Activated CD4-positive, alpha-beta memory T cell treated with anti-CD3 and anti-CD28 coated beads for 36 hours (primary cell): ENCODE measurements around the gene CCNF. TPM values are rescaled to one million over a fixed set of nuclear protein-coding genes. Genes with fewer than 3 reads are reported as not detected.

Source experiments
- CTCF ChIA-PET: fragments of 350-600 bp; sonication (Branson Sonifier 250); formaldehyde crosslinking; loops from one replicate; lab custom pipeline; 2021; ENCODE audit warnings: antibody characterized with exemption, inconsistent platforms; lab: Charles Lee
- POLR2A ChIA-PET: fragments of 350-600 bp; sonication (Branson Sonifier 250); formaldehyde crosslinking; loops from one replicate; lab custom pipeline; 2021; ENCODE audit warnings: antibody characterized with exemption; lab: Charles Lee
- DNase-seq: peaks from one replicate; pipeline ENCODE4 v3.0.0-alpha.2; 2020
- H3K27ac Mint-ChIP-seq: one replicate; pipeline ENCODE4 v1.8.0; 2021; ENCODE audit warnings: mixed read lengths
- H3K27me3 Mint-ChIP-seq: one replicate; pipeline ENCODE4 v1.8.0; 2021; ENCODE audit warnings: mixed read lengths
- H3K36me3 Mint-ChIP-seq: one replicate; pipeline ENCODE4 v1.8.0; 2021; ENCODE audit warnings: mixed read lengths
- H3K4me1 Mint-ChIP-seq: one replicate; pipeline ENCODE4 v1.8.0; 2021; ENCODE audit warnings: low read depth, mixed read lengths
- H3K4me3 Mint-ChIP-seq: one replicate; pipeline ENCODE4 v1.8.0; 2021; ENCODE audit warnings: mild to moderate bottlenecking, mixed read lengths
- H3K9me3 Mint-ChIP-seq: one replicate; pipeline ENCODE4 v1.8.0; 2021; ENCODE audit warnings: mixed read lengths
- intact Hi-C: fragments of 100-400 bp; cut with micrococcal nuclease; formaldehyde crosslinking; loops from one replicate; pipeline ENCODE4 v1.15.1; 2023
- microRNA-seq: library from miRNA; unstranded; fragments of <30 nt; microRNA quantifications from one replicate; pipeline ENCODE4 v1.2.0, GENCODE V29; 2022; ENCODE audit warnings: borderline number of aligned reads, borderline microRNAs expressed, borderline replicate concordance
- total RNA-seq, 2 experiments: library from RNA; stranded (reverse); gene quantifications; one replicate each; pipeline ENCODE4 v1.2.3, GENCODE V29; 2021

CCNF gene
- total RNA-seq, 2 experiments from 2014 or later, result 53.5 to 54.7 TPM

DNA sequence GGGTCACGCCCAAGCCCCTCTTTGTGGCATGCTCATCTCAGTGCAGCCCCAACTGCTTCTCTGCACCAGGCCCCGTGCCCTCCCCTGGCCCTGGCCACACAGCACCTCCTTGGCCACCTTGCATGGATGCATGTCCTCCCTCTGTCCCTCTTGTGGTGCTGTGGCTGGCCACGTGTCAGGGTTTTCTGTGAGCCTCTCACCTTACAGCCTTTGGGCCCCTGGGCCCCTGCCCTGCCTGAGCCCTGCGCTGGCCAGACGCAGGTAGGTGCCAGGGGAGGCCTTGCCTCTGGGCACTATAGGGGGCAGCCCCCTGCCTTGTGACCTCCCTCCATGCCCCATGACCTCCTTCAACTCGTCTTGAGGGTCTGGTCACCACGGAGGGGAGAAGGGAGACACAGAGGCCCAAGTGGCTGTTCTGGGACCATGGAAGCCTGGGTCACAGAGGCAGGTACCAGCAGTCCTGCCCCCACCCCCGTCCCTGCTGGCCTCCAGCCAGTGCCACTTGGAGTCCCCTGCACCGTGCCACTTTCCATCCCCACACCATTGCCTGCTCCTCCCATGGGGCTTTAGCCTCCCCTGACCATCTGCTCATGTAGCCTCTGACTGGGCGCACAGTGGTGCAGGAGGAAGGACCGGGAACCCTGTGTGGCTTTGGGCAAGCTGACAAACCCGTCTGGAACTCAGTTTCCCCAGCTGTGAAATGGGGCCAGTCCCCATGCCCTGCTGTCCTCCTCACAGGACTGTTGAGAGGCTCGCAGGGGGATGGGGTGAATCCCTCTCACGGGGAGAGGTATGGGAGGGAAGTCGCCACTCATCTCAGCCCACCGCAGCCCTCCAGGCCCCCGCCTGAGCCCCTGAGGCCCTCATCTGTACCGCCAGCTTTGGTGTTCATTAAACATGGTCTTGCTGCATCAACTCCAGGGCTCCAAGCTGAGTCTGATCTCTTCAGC lies 73.0 kb downstream of the CCNF start:
- H3K9me3 Mint-ChIP-seq, result no peaks in the 10 kb centered on the region
- no peaks in the 10 kb centered on the region for H3K4me1 Mint-ChIP-seq
- ChIA-PET POLR2A (interaction anchor here (1.1 kb wide), 1 partner anchor 32 kb away, joined by 3 read pairs; no protein-coding TSS in a partner anchor), CTCF (interaction anchor here (0.7 to 2.9 kb wide), 18 partner anchors 10 to 308 kb away, joined by 3 to 21 read pairs (median 5); partner anchors contain the start of genes ATP6V0C, CCNF, CEMP1 and E4F1)
- H3K27ac Mint-ChIP-seq, result no peak overlapping the region
- H3K27me3 Mint-ChIP-seq, result no peaks in the 10 kb centered on the region
- DNase-seq, result no peak
- intact Hi-C loops, result loop anchor here (2.0 to 10.0 kb wide), 2 partner anchors 161 to 307 kb away; partner anchors contain the start of genes ABCA3 and CASKIN1
- no peaks in the 10 kb centered on the region for H3K36me3 Mint-ChIP-seq
- no peak overlapping the region for H3K4me3 Mint-ChIP-seq

DNA sequence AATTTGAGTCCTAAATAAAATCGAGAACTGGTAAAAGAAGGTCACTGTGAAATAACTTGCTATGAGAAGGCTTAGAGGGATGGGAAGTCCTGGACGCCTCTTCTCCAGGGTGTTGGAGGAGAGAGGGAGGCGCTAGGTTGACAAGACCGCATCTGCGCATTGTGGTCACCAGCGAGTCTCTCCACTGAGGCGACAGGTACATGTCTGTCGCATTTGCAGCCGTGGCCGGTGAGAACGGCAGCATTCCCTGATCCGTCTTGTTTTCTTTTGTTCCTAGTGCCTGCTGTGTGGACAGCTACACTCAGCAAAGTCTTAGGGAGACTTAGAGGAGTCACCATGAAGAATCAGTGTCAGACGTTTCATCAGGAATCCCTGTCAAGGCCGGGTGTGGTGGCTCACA lies 76.4 kb downstream of the CCNF start:
- intact Hi-C loops, result loop anchor here (10.0 kb wide), 1 partner anchor 311 kb away; the partner anchor contains the start of gene CASKIN1
- Mint-ChIP-seq H3K9me3 (no peaks in the 10 kb centered on the region), H3K4me1 (no peaks in the 10 kb centered on the region), H3K36me3 (no peaks in the 10 kb centered on the region), H3K27me3 (no peaks in the 10 kb centered on the region), H3K27ac (no peak overlapping the region), H3K4me3 (no peak overlapping the region)
- ChIA-PET POLR2A (no interaction called here), CTCF (no interaction called here)
- no peak for DNase-seq

DNA sequence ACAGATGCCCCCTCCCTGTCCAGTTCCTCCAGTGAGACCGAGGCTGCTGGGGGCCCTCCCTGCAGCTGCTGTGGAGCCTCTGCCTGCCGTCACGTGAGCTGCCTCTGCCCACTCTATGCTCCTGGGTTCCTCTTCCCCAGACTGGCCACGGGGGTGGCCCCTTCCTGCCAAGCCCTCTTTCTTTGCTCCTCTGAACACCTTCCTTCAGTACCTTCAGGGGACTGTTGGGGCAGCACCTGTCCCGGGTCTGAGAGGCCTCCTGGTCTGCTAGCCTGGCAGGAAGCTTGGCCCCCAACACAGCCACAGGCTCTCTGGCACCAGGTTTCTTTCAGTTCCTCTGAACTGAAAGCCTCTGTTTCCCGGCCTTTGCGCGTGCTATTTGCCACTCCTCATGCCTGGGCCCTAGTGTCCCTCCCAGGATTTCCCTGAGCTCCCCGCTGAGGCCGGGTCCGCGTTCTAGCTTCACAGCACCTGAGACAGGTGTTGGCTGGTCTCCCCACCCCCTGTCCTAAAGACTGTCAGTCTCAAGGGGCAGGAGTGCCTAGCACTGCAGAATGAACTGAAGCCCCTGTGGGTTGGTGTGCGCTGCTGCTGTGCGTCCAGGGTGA lies 77.9 kb downstream of the CCNF start:
- H3K27me3 Mint-ChIP-seq, result no peaks in the 10 kb centered on the region

DNA sequence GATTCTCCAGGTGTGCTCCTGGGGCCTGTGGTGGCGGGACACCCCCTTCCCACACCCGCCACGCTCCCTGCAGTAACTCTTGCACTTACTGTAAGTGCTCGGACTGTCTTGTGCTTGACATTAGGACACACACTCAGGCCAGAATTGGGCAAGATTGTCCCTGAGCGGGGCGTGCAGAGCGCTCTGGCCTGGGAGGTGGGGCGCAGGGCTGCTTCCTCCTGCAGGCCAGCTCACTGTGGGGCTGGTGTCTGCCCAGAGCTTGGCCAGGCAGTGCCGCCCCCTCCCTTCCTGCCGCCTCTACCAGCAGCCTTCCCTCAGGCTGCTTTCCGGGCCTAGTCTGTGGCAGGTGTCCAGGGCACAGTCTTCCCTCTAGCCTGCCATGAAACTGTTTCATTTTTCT lies 78.4 kb downstream of the CCNF start:
- H3K36me3 Mint-ChIP-seq, result no peaks in the 10 kb centered on the region
- ChIA-PET CTCF (no interaction called here), POLR2A (no interaction called here)
- H3K27ac Mint-ChIP-seq, result no peak overlapping the region
- intact Hi-C loops, result loop anchor here (10.0 kb wide), 1 partner anchor 313 kb away; the partner anchor contains the start of gene CASKIN1
- H3K4me3 Mint-ChIP-seq, result no peak overlapping the region
- H3K9me3 Mint-ChIP-seq, result no peaks in the 10 kb centered on the region
- H3K27me3 Mint-ChIP-seq, result no peaks in the 10 kb centered on the region
- DNase-seq, result no peak
- no peaks in the 10 kb centered on the region for H3K4me1 Mint-ChIP-seq

More for the DNA sequence above, 77.9 kb downstream of the CCNF start:
- Mint-ChIP-seq H3K9me3 (no peaks in the 10 kb centered on the region), H3K4me3 (no peak overlapping the region), H3K36me3 (no peaks in the 10 kb centered on the region), H3K27ac (no peak overlapping the region), H3K4me1 (no peaks in the 10 kb centered on the region)
- intact Hi-C loops, result loop anchor here (10.0 kb wide), 1 partner anchor 312 kb away; the partner anchor contains the start of gene CASKIN1
- POLR2A ChIA-PET, result no interaction called here
- DNase-seq, result no peak
- CTCF ChIA-PET, result no interaction called here

Small RNA genes within 50 kb of the gene (microRNA-seq; reads per million reads assigned to microRNA genes)
- gene MIR6767 (not detected), gene MIR6768 (1.6 reads per million)

Other genes starting within 250 kb of the CCNF start
- under 1 TPM; 0.36 to 0.83 TPM for gene CASKIN1, start 232.8 kb upstream of the CCNF start, total RNA-seq
- 10 to 100 TPM; 49.7 to 50.4 TPM for gene MLST8, start 224.0 kb upstream of the CCNF start, total RNA-seq
- gene BRICD5, start 218.6 kb upstream of the CCNF start, total RNA-seq, result 1 to 10 TPM; 5.7 to 8.5 TPM
- gene PGP, start 214.6 kb upstream of the CCNF start, total RNA-seq, result 10 to 100 TPM; 19.3 to 19.5 TPM
- 10 to 100 TPM; 19.3 to 19.6 TPM for gene E4F1, start 205.9 kb upstream of the CCNF start, total RNA-seq
- gene DNASE1L2, start 193.0 kb upstream of the CCNF start, total RNA-seq, result under 1 TPM; 0.63 to 0.67 TPM
- 10 to 100 TPM; 50.7 to 52.5 TPM for gene ECI1, start 177.9 kb upstream of the CCNF start, total RNA-seq
- 100 to 1,000 TPM; 292 to 294 TPM for gene RNPS1, start 161.3 kb upstream of the CCNF start, total RNA-seq
- 1 to 10 TPM; 6.1 to 6.4 TPM for gene ABCA3, start 88.7 kb upstream of the CCNF start, total RNA-seq
- 10 to 100 TPM; 23.9 to 24.3 TPM for gene TEDC2, start 30.7 kb downstream of the CCNF start, total RNA-seq
- not detected for gene NTN3, start 41.9 kb downstream of the CCNF start, total RNA-seq
- 10 to 100 TPM; 12.2 to 12.4 TPM for gene TBC1D24, start 45.7 kb downstream of the CCNF start, total RNA-seq
- gene ATP6V0C, start 84.5 kb downstream of the CCNF start, total RNA-seq, result 100 to 1,000 TPM; 111 to 115 TPM
- 10 to 100 TPM; 28.3 to 30.5 TPM for gene AMDHD2, start 90.9 kb downstream of the CCNF start, total RNA-seq
- gene CEMP1, start 102.0 kb downstream of the CCNF start, total RNA-seq, result not detected
- 10 to 100 TPM; 42.5 to 42.9 TPM for gene PDPK1, start 108.6 kb downstream of the CCNF start, total RNA-seq